ENCODE measurements around the gene ZNF155. TPM values are rescaled to one million over a fixed set of nuclear protein-coding genes. Genes with fewer than 3 reads are reported as not detected.
"Not testable (repeated sequence)": the region's sequence is repeated elsewhere in the genome, so short reads cannot be mapped to it uniquely, and the experiment has no call there.

Gene ZNF155
- total RNA-seq, 5 donors from 2014 or later (not counting 1 experiment from before 2014, with no cell fraction given) = 4.6 to 12.4 (median 11.3) TPM

- Mint-ChIP-seq H3K9me3 (peaks cover 8 to 18% (median 9%) of the 10 kb centered on the region in 3 donors), H3K4me1 (no peaks in the 10 kb centered on the region), H3K27ac (no peak overlapping the region), H3K36me3 (no peaks in the 10 kb centered on the region), H3K27me3 (peaks cover 13 to 23% of the 10 kb centered on the region in 2 donors), H3K4me3 (no peak overlapping the region)
- POLR2A ChIA-PET = no interaction called here
- H3K4me1 ChIP-seq (ENCODE audit: control insufficient read depth in 1 of 2, extremely low read depth in 1 of 2, insufficient read depth in 2 of 2, low read length in 2 of 2) = no peaks in the 10 kb centered on the region
- no peak overlapping the region for H3K4me3 ChIP-seq (ENCODE audit: control insufficient read depth in 1 of 2, extremely low read depth in 1 of 2, low read length in 1 of 2)
- no peaks in the 10 kb centered on the region for H3K9me3 ChIP-seq
- no peaks in the 10 kb centered on the region for H3K36me3 ChIP-seq (ENCODE audit: control insufficient read depth in 2 of 2, extremely low read depth in 1 of 2, insufficient read depth in 1 of 2, low read length in 1 of 2)
- H3K27ac ChIP-seq (ENCODE audit: low read length) = no peak overlapping the region
- CTCF ChIA-PET = no interaction called here
- no peak for ATAC-seq (replicated peaks in 1 of 4)
- no CpG with 5 or more reads among the region's 5 CpGs for WGBS (ENCODE audit: insufficient coverage)
- H3K27me3 ChIP-seq (replicated peaks in 1 of 2; ENCODE audit: control insufficient read depth in 2 of 2, extremely low read depth in 1 of 2, insufficient read depth in 2 of 2, low read length in 1 of 2) = no peaks in the 10 kb centered on the region
- DNase-seq = no peak
Measured at GRCh38 chr19:43941209-43941608, 42.8 kb upstream of the ZNF155 start.

- H3K4me3 Mint-ChIP-seq; H3K27me3 ChIP-seq (replicated peaks in 1 of 2; ENCODE audit: control insufficient read depth in 2 of 2, extremely low read depth in 1 of 2, insufficient read depth in 2 of 2, low read length in 1 of 2); ATAC-seq (replicated peaks in 1 of 4); H3K9me3 ChIP-seq; DNase-seq; H3K36me3 ChIP-seq (ENCODE audit: control insufficient read depth in 2 of 2, extremely low read depth in 1 of 2, insufficient read depth in 1 of 2, low read length in 1 of 2); POLR2A ChIA-PET; CTCF ChIA-PET; H3K4me3 ChIP-seq (ENCODE audit: control insufficient read depth in 1 of 2, extremely low read depth in 1 of 2, low read length in 1 of 2); H3K27ac ChIP-seq (ENCODE audit: low read length); H3K4me1 ChIP-seq (ENCODE audit: control insufficient read depth in 1 of 2, extremely low read depth in 1 of 2, insufficient read depth in 2 of 2, low read length in 2 of 2); H3K27ac Mint-ChIP-seq: not testable (repeated sequence)
- Mint-ChIP-seq H3K4me1 (peaks cover 10 to 13% (median 12%) of the 10 kb centered on the region in 3 donors), H3K27me3 (peaks cover 23 to 45% of the 10 kb centered on the region in 2 donors), H3K36me3 (peaks cover 15% of the 10 kb centered on the region), H3K9me3 (peaks cover 27 to 48% (median 34%) of the 10 kb centered on the region in 3 donors)
- no CpG with 5 or more reads among the region's 1 CpG for WGBS (ENCODE audit: insufficient coverage)
Measured at GRCh38 chr19:43947412-43947811, 36.6 kb upstream of the ZNF155 start.

GRCh38 chr19:43949803-43950202 is 34.2 kb upstream of the ZNF155 start:
- CTCF ChIA-PET; H3K9me3 ChIP-seq; H3K27ac ChIP-seq (ENCODE audit: low read length); H3K36me3 ChIP-seq (ENCODE audit: control insufficient read depth in 2 of 2, extremely low read depth in 1 of 2, insufficient read depth in 1 of 2, low read length in 1 of 2); ATAC-seq (replicated peaks in 1 of 4); POLR2A ChIA-PET; H3K4me3 ChIP-seq (ENCODE audit: control insufficient read depth in 1 of 2, extremely low read depth in 1 of 2, low read length in 1 of 2); H3K4me1 ChIP-seq (ENCODE audit: control insufficient read depth in 1 of 2, extremely low read depth in 1 of 2, insufficient read depth in 2 of 2, low read length in 2 of 2); DNase-seq; H3K27ac Mint-ChIP-seq; H3K27me3 ChIP-seq (replicated peaks in 1 of 2; ENCODE audit: control insufficient read depth in 2 of 2, extremely low read depth in 1 of 2, insufficient read depth in 2 of 2, low read length in 1 of 2): not testable (repeated sequence)
- Mint-ChIP-seq H3K36me3 (peaks cover 16% of the 10 kb centered on the region), H3K27me3 (peaks cover 21 to 39% of the 10 kb centered on the region in 2 donors), H3K4me3 (peak overlapping the region in 2 of 3 donors; percentile 1 to 35), H3K4me1 (peaks cover 10 to 14% (median 12%) of the 10 kb centered on the region in 3 donors), H3K9me3 (peaks cover 27 to 49% (median 34%) of the 10 kb centered on the region in 3 donors)
- 71% methylated on average over 1 of the region's 2 CpGs for WGBS (ENCODE audit: insufficient coverage)

GRCh38 chr19:43950834-43951645 is 32.9 kb upstream of the ZNF155 start, which contains the start of gene ZNF221:
Gene ZNF221 (plus strand): TSS chr19:43951228. CDS start chr19:43962727, 11,499 bp downstream.
- Histone ChIP-seq H3K27me3 (replicated peaks in 1 of 2; ENCODE audit: control insufficient read depth in 2 of 2, extremely low read depth in 1 of 2, insufficient read depth in 2 of 2, low read length in 1 of 2) (peaks cover 0 to 4% of the 10 kb centered on the region in 2 experiments), H3K9me3 (no peaks in the 10 kb centered on the region), H3K4me1 (ENCODE audit: control insufficient read depth in 1 of 2, extremely low read depth in 1 of 2, insufficient read depth in 2 of 2, low read length in 2 of 2) (peaks cover 0 to 9% of the 10 kb centered on the region in 2 experiments), H3K4me3 (ENCODE audit: control insufficient read depth in 1 of 2, extremely low read depth in 1 of 2, low read length in 1 of 2) (peak within 1 kb of the TSS; percentile 73 to 75), H3K36me3 (ENCODE audit: control insufficient read depth in 2 of 2, extremely low read depth in 1 of 2, insufficient read depth in 1 of 2, low read length in 1 of 2) (no peaks in the 10 kb centered on the region), H3K27ac (ENCODE audit: low read length) (peak within 1 kb of the TSS; percentile 14)
- peaks cover 22 to 30% of the 10 kb centered on the region in 2 donors for H3K27me3 Mint-ChIP-seq
- ATAC-seq (replicated peaks in 1 of 4) (peak; percentile 55 to 87 (median 79)), DNase-seq (peak in 32 of 35 experiments; percentile 1 to 73 (median 20))
- H3K27ac Mint-ChIP-seq = peak within 1 kb of the TSS; percentile 84 to 89
- peak within 1 kb of the TSS; percentile 95 to 97 (median 96) for H3K4me3 Mint-ChIP-seq
- H3K9me3 Mint-ChIP-seq = peaks cover 24 to 50% (median 31%) of the 10 kb centered on the region in 3 donors
- ChIA-PET POLR2A (interaction anchor here in 1 of 2 donors (0.6 kb wide), 1 partner anchor 98 kb away, joined by 3 read pairs; no protein-coding TSS in a partner anchor), CTCF (interaction anchor here in 1 of 2 donors (1.3 kb wide), 1 partner anchor 16 kb away, joined by 5 read pairs; the partner anchor contains the start of gene ZNF45)
- 4% methylated on average over 22 of the region's 40 CpGs for WGBS (ENCODE audit: insufficient coverage)
- H3K36me3 Mint-ChIP-seq = peaks cover 26% of the 10 kb centered on the region
- H3K4me1 Mint-ChIP-seq = peaks cover 10 to 14% (median 12%) of the 10 kb centered on the region in 3 donors

- H3K4me3 Mint-ChIP-seq = no peak overlapping the region
- CTCF ChIA-PET = no interaction called here
- Histone ChIP-seq H3K27ac (ENCODE audit: low read length) (no peak overlapping the region), H3K27me3 (replicated peaks in 1 of 2; ENCODE audit: control insufficient read depth in 2 of 2, extremely low read depth in 1 of 2, insufficient read depth in 2 of 2, low read length in 1 of 2) (no peaks in the 10 kb centered on the region), H3K36me3 (ENCODE audit: control insufficient read depth in 2 of 2, extremely low read depth in 1 of 2, insufficient read depth in 1 of 2, low read length in 1 of 2) (no peaks in the 10 kb centered on the region), H3K4me3 (ENCODE audit: control insufficient read depth in 1 of 2, extremely low read depth in 1 of 2, low read length in 1 of 2) (no peak overlapping the region), H3K4me1 (ENCODE audit: control insufficient read depth in 1 of 2, extremely low read depth in 1 of 2, insufficient read depth in 2 of 2, low read length in 2 of 2) (peaks cover 0 to 2% of the 10 kb centered on the region in 2 experiments), H3K9me3 (peaks cover 2% of the 10 kb centered on the region)
- H3K27me3 Mint-ChIP-seq = peaks cover 0 to 5% of the 10 kb centered on the region in 2 donors
- peaks cover 7 to 45% (median 18%) of the 10 kb centered on the region in 3 donors for H3K9me3 Mint-ChIP-seq
- 81% methylated on average over 2 of the region's 3 CpGs for WGBS (ENCODE audit: insufficient coverage)
- ATAC-seq (replicated peaks in 1 of 4) (no peak), DNase-seq (no peak)
- peaks cover 0 to 4% (median 3%) of the 10 kb centered on the region in 3 donors for H3K4me1 Mint-ChIP-seq
- H3K27ac Mint-ChIP-seq = no peak overlapping the region
- POLR2A ChIA-PET = no interaction called here
- H3K36me3 Mint-ChIP-seq = peaks cover 23% of the 10 kb centered on the region
Measured at GRCh38 chr19:43956827-43957226, 27.2 kb upstream of the ZNF155 start.

GRCh38 chr19:43957891-43958290 is 26.1 kb upstream of the ZNF155 start:
- ChIA-PET POLR2A (interaction anchor here in 1 of 2 donors (0.6 kb wide), 1 partner anchor 10 kb away, joined by 3 read pairs; no protein-coding TSS in a partner anchor), CTCF (no interaction called here)
- no peak for DNase-seq
- Histone ChIP-seq H3K9me3 (peaks cover 2% of the 10 kb centered on the region), H3K27ac (ENCODE audit: low read length) (no peak overlapping the region), H3K4me3 (ENCODE audit: control insufficient read depth in 1 of 2, extremely low read depth in 1 of 2, low read length in 1 of 2) (no peak overlapping the region), H3K4me1 (ENCODE audit: control insufficient read depth in 1 of 2, extremely low read depth in 1 of 2, insufficient read depth in 2 of 2, low read length in 2 of 2) (no peaks in the 10 kb centered on the region), H3K36me3 (ENCODE audit: control insufficient read depth in 2 of 2, extremely low read depth in 1 of 2, insufficient read depth in 1 of 2, low read length in 1 of 2) (no peaks in the 10 kb centered on the region), H3K27me3 (replicated peaks in 1 of 2; ENCODE audit: control insufficient read depth in 2 of 2, extremely low read depth in 1 of 2, insufficient read depth in 2 of 2, low read length in 1 of 2) (no peaks in the 10 kb centered on the region)
- no peaks in the 10 kb centered on the region for H3K4me1 Mint-ChIP-seq
- peaks cover 0 to 5% of the 10 kb centered on the region in 2 donors for H3K27me3 Mint-ChIP-seq
- no peak for ATAC-seq (replicated peaks in 1 of 4)
- peaks cover 7 to 47% (median 20%) of the 10 kb centered on the region in 3 donors for H3K9me3 Mint-ChIP-seq
- WGBS (ENCODE audit: insufficient coverage) = 95% methylated on average over 3 of the region's 3 CpGs
- no peak overlapping the region for H3K4me3 Mint-ChIP-seq
- H3K27ac Mint-ChIP-seq = no peak overlapping the region
- peaks cover 28% of the 10 kb centered on the region for H3K36me3 Mint-ChIP-seq

Measured in T-cell (primary cell).